Skeletal muscle tissue (tissue), 4 donors: ENCODE results near the gene CTTNBP2NL. TPM values are rescaled to one million over a fixed set of nuclear protein-coding genes. Genes with fewer than 3 reads are reported as not detected.
"Not testable (repeated sequence)": the region's sequence is repeated elsewhere in the genome, so short reads cannot be mapped to it uniquely, and the experiment has no call there.

Experiments
- H3K27ac ChIP-seq: one replicate; pipeline ENCODE4 v1.7.0; 2013; ENCODE audit warnings: mild to moderate bottlenecking, low read depth, low read length, inconsistent platforms
- H3K27me3 ChIP-seq, 3 donors: one replicate each; pipeline ENCODE4 v1.7.0; 2013; ENCODE audit warnings: low read length in 3 of 3; ENCODE audit not compliant: control insufficient read depth in 3 of 3, insufficient read depth in 3 of 3
- H3K36me3 ChIP-seq, 3 donors: one replicate each; pipeline ENCODE4 v1.7.0; 2013; ENCODE audit warnings: low read length in 3 of 3; ENCODE audit not compliant: control insufficient read depth in 3 of 3, insufficient read depth in 3 of 3
- H3K4me1 ChIP-seq, 3 donors: one replicate each; pipeline ENCODE4 v1.7.0; 2013; ENCODE audit warnings: low read length in 3 of 3, mild to moderate bottlenecking in 3 of 3; ENCODE audit not compliant: control insufficient read depth in 3 of 3, insufficient read depth in 3 of 3
- H3K4me3 ChIP-seq, 3 donors: one replicate each; pipeline ENCODE4 v1.7.0; 2013; ENCODE audit warnings: low read length in 3 of 3
- H3K9ac ChIP-seq, 3 donors: one replicate each; pipeline ENCODE4 v1.7.0; 2013; ENCODE audit warnings: low read length in 3 of 3, mild to moderate bottlenecking in 3 of 3, moderate library complexity in 2 of 3, low read depth in 1 of 3
- H3K9me3 ChIP-seq, 3 donors: one replicate each; pipeline ENCODE4 v1.7.0; 2013; ENCODE audit warnings: low read length in 3 of 3; ENCODE audit not compliant: control insufficient read depth in 3 of 3
- total RNA-seq: library from RNA; depleted of rRNA; stranded (reverse); fragments of >200 nt; gene quantifications from one replicate; pipeline ENCODE4 v1.2.3, GENCODE V29; 2014
- donor health status: Osteomylitis.

Gene CTTNBP2NL
- total RNA-seq, 1 donor from 2014 or later: 8.4 TPM

GRCh38 chr1:112386024-112386723, 9.8 kb upstream of the CTTNBP2NL start:
- Histone ChIP-seq H3K9me3 (no peaks in the 10 kb centered on the region), H3K27ac (no peak overlapping the region), H3K36me3 (no peaks in the 10 kb centered on the region), H3K4me1 (peaks cover 0 to 3% (median 1%) of the 10 kb centered on the region in 3 donors), H3K9ac (no peak overlapping the region), H3K27me3 (peaks cover 0 to 8% (median 7%) of the 10 kb centered on the region in 3 donors), H3K4me3 (no peak overlapping the region)

DNA sequence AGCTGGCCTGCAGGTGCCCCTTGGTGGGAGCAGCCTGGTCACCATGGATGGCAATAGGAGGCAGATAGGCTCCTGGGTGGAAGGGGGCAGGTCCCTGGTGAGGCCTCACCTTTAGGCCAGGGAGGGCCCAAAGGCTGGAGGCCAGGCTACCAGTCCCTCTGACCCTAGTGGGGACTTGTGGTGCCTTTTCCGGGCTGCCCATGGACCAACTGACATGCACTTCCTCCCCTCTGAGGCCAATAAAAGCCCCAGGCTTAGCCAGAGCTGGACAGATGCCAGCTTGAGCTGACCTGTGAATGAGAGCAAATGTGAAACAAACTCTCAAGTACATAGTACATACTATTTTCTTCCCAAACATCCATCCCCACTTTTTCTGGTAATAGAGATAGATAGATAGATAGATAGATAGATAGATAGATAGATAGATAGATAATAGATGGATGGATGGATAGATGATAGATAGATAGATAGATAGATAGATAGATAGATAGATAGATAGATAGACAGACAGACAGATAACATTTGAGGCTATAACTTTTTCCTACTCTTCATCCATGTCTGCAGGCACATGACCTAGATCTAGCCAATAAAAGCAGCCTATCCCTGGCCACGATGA, 9.2 kb upstream of the CTTNBP2NL start:
- H3K36me3 ChIP-seq: no peaks in the 10 kb centered on the region
- no peak overlapping the region for H3K27ac ChIP-seq
- H3K4me1 ChIP-seq: peaks cover 0 to 3% (median 3%) of the 10 kb centered on the region in 3 donors
- no peak overlapping the region for H3K4me3 ChIP-seq
- H3K9ac ChIP-seq: no peak overlapping the region
- H3K27me3 ChIP-seq: peaks cover 0 to 7% (median 5%) of the 10 kb centered on the region in 3 donors
- no peaks in the 10 kb centered on the region for H3K9me3 ChIP-seq

DNA sequence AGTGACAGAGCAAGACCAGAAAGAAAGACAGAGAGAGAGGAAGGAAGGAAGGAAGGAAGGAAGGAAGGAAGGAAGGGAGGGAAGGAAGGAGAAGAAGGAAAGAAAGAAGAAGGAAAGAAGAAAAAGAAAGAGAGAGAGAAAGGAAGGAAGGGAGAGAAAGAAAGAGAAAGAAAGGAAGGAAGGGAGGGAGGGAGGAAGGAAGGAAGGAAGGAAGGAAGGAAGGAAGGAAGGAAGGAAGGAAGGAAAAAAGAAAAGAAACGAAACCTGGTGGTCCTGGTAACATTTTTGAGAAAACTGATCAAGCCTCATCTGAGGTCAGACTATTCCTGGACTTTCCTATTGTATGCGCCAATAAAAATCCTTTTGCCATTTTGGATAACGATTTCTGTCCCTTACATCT, 8.2 kb upstream of the CTTNBP2NL start:
- Histone ChIP-seq H3K4me3 (no peak overlapping the region), H3K27me3 (peaks cover 0 to 7% (median 4%) of the 10 kb centered on the region in 3 donors), H3K36me3 (no peaks in the 10 kb centered on the region), H3K27ac (peak overlapping the region; percentile 52), H3K9ac (no peak overlapping the region), H3K9me3 (no peaks in the 10 kb centered on the region), H3K4me1 (peaks cover 0 to 3% (median 3%) of the 10 kb centered on the region in 3 donors)

GRCh38 chr1:112388436-112388835, 7.6 kb upstream of the CTTNBP2NL start:
- H3K9ac ChIP-seq: no peak overlapping the region

GRCh38 chr1:112389689-112390088, 6.3 kb upstream of the CTTNBP2NL start:
- peaks cover 6 to 12% (median 7%) of the 10 kb centered on the region in 3 donors for H3K4me1 ChIP-seq
- H3K9me3 ChIP-seq: no peaks in the 10 kb centered on the region
- H3K4me3 ChIP-seq: no peak overlapping the region
- H3K9ac ChIP-seq: no peak overlapping the region
- H3K27ac ChIP-seq: peak overlapping the region; percentile 29
- H3K27me3 ChIP-seq: peaks cover 0 to 7% (median 0%) of the 10 kb centered on the region in 3 donors
- H3K36me3 ChIP-seq: no peaks in the 10 kb centered on the region

More at GRCh38 chr1:112388436-112388835, 7.6 kb upstream of the CTTNBP2NL start:
- H3K9me3 ChIP-seq: no peaks in the 10 kb centered on the region
- H3K36me3 ChIP-seq: no peaks in the 10 kb centered on the region
- H3K27ac ChIP-seq: peak overlapping the region; percentile 52
- H3K4me3 ChIP-seq: no peak overlapping the region
- H3K4me1 ChIP-seq: peaks cover 0 to 4% (median 3%) of the 10 kb centered on the region in 3 donors
- H3K27me3 ChIP-seq: peaks cover 0 to 5% (median 4%) of the 10 kb centered on the region in 3 donors

DNA sequence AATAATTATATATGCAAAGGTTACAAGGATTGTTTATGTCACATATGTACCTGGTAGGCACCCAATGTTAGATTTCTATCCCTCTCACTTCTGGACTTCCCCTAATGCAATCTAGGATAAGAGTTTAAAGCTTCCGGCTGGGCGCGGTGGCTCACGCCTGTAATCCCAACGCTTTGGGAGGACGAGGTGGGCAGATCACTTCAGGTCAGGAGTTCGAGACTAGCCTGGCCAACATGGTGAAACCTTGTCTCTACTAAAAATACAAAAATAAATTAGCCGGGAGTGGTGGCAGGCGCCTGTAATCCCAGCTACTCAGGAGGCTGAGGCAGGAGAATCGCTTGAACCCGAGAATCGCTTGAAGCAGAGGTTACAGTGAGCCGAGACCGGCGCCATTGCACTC, 5.7 kb upstream of the CTTNBP2NL start:
- H3K27me3 ChIP-seq, H3K9me3 ChIP-seq, H3K36me3 ChIP-seq: not testable (repeated sequence)
- H3K4me1 ChIP-seq: peaks cover 10 to 18% (median 12%) of the 10 kb centered on the region in 3 donors
- H3K4me3 ChIP-seq: peak overlapping the region in 1 of 3 donors; percentile 61
- peak overlapping the region in 1 of 3 donors; percentile 66 for H3K9ac ChIP-seq
- peak overlapping the region; percentile 29 for H3K27ac ChIP-seq

DNA sequence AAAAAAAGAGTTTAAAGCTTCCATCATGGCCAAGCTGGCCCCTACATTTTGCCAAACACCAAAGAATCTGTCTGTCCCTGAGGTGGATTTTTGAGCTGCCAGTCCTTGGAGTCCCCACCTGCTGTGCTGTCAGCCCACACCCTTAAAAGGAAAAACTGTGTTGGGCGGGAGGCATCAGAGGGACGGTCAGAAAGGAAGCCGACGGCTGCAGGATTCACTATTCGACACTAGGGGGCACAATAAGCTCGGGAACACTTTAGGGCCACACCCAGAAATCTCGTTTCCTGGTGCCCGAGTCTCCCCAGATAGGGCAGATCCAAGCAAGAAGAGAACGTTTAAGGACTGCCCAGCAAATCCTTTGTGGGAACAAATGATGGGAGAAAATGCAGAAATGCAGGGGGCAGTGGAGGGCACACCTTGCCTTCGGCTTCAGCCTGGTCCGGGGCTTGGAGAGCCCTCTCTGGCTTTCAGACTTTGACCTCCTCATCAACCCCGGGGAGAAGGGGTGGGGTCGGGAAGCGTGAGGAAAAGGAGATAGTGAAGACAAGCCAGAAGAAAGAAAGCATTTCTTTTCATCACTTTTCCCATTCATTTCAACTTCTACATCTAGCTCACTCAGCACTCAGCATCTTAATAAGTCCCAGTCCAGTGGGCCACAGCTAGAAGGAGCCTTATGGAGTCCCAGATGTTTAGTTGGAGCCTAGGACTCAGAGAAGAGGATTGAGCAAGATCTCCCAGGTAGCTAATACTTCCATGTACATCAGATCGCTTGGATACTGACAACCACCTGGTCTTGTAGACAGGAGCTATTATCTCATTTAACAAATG, 5.0 kb upstream of the CTTNBP2NL start:
- H3K4me1 ChIP-seq: peaks cover 13 to 21% (median 17%) of the 10 kb centered on the region in 3 donors
- peak overlapping the region in 2 of 3 donors; percentile 54 to 66 for H3K9ac ChIP-seq

DNA sequence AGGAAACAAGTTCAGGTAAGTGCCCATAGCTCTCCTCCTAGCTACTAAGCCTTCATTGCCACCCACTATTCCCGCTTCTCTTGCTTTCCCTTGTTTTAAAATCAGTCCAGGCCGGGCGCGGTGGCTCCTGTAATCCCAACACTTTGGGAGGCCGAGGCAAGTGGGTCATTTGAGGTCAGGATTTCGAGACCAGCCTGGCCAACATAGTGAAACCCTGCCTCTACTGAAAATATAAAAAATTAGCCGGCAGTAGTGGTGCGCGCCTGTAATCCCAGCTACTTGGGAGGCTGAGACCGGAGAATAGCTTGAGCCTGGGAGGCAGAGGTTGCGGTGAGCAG, 4.4 kb upstream of the CTTNBP2NL start:
- Histone ChIP-seq H3K27me3 (peaks cover 0 to 7% (median 0%) of the 10 kb centered on the region in 3 donors), H3K27ac (peak overlapping the region; percentile 37), H3K9ac (no peak overlapping the region), H3K36me3 (no peaks in the 10 kb centered on the region), H3K4me3 (peak overlapping the region in 2 of 3 donors; percentile 55 to 71), H3K9me3 (no peaks in the 10 kb centered on the region), H3K4me1 (peaks cover 14 to 23% (median 21%) of the 10 kb centered on the region in 3 donors)

More for the DNA sequence above, 5.0 kb upstream of the CTTNBP2NL start:
- Histone ChIP-seq H3K4me3 (peak overlapping the region; percentile 55 to 71 (median 61)), H3K36me3 (no peaks in the 10 kb centered on the region), H3K27me3 (peaks cover 0 to 7% (median 0%) of the 10 kb centered on the region in 3 donors), H3K9me3 (no peaks in the 10 kb centered on the region), H3K27ac (peak overlapping the region; percentile 37)

GRCh38 chr1:112393631-112393974, 2.4 kb upstream of the CTTNBP2NL start:
- Histone ChIP-seq H3K27me3 (peaks cover 0 to 4% (median 0%) of the 10 kb centered on the region in 3 donors), H3K27ac (peak overlapping the region; percentile 82), H3K9ac (peak overlapping the region in 2 of 3 donors; percentile 8 to 34), H3K4me1 (peaks cover 19 to 35% (median 29%) of the 10 kb centered on the region in 3 donors), H3K4me3 (peak overlapping the region in 1 of 3 donors; percentile 28), H3K36me3 (no peaks in the 10 kb centered on the region), H3K9me3 (no peaks in the 10 kb centered on the region)
